ENCODE measurements around the gene LPAR1.

LPAR1 gene

GRCh38 chr9:110912419-110913291 is 125.6 kb downstream of the LPAR1 start:
- no peak for DNase-seq

DNA sequence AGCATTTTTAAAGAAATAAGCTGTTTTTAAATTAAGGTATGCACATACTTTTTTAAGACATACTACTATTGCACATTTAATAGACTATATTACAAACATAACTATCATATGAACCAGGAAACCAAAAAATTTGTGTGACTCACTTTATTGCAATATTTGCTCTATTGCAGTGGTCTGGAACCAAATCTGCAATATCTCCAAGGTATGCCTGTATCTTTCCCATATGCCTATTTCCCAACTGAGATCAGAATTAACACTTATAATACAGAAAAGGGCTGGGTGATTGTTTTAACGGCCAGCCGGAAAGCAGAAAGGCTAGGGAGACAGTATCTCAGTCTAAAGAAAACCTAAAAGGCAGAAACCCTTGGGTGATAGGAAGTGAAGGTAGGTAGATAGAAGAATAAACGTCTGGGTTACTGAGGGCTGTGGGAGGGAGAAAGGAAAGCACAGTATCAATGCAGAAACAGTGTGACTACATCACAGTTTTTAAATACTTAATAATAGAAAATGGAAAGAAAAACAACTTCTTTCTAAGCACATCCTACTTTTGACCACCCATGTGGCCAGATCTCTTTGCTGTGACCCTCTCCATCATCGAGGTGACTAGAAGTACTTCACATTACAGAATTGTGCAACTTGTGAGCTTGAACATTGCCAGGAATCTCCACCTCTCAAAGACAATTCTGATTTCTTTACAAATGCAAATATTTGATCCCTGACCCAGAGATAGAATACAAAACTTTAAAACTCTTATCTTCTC is 126.4 kb downstream of the LPAR1 start:
- no peak for DNase-seq

- no peak for DNase-seq
Observed at GRCh38 chr9:110908894-110909293, 129.4 kb downstream of the LPAR1 start.

GRCh38 chr9:110900917-110901316 is 137.4 kb downstream of the LPAR1 start:
- DNase-seq: no peak

GRCh38 chr9:110900456-110900855 is 137.8 kb downstream of the LPAR1 start:
- no peak for DNase-seq

DNA sequence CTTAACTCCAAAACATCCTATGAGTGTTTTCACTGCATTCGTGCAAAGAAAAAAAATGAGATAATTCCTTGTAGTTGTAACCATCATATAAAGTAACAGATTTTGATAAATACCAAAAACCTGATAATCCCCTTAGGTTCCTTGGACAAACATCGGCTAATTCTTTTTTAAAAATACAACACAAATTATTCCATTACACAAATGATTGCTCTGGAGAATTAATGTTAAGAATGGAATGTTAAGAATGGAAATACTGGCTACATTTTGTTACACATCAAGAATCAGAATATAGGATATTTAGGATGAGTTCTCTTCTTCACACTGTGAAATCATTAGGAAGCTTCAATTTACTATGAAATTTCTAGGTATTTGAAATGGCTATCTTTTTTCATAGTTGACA is 139.4 kb downstream of the LPAR1 start:
- DNase-seq: no peak

- no peak for DNase-seq
Observed at GRCh38 chr9:110898358-110898757, 139.9 kb downstream of the LPAR1 start.

- no peak for DNase-seq
Observed at GRCh38 chr9:110897943-110898342, 140.3 kb downstream of the LPAR1 start.

- no peak for DNase-seq
Observed at GRCh38 chr9:110895147-110895905, 142.9 kb downstream of the LPAR1 start.

GRCh38 chr9:110894731-110895130 is 143.5 kb downstream of the LPAR1 start:
- no peak for DNase-seq

DNA sequence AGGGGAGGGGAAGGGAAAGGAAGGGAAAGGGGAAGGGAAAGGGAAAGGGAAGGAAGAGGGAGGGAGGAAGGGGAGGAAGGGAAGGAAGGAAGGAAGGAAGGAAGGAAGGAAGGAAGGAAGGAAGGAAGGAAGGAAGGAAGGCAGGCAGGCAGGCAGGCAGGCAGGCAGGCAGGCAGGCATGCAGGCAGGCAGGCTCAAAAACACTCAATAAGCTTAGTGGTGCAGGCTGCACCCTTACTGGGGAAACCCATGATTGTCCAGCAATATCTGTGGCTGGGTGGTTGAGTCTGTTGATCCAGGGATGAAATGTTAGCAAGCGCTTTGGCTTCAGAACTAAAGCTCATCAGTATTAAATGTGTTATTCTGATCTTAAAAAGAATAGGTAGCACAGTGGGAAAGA is 145.6 kb downstream of the LPAR1 start:
- DNase-seq: no peak

- DNase-seq: no peak
Observed at GRCh38 chr9:110891760-110892159, 146.5 kb downstream of the LPAR1 start.

GRCh38 chr9:110890416-110890815 is 147.9 kb downstream of the LPAR1 start:
- DNase-seq: no peak

DNA sequence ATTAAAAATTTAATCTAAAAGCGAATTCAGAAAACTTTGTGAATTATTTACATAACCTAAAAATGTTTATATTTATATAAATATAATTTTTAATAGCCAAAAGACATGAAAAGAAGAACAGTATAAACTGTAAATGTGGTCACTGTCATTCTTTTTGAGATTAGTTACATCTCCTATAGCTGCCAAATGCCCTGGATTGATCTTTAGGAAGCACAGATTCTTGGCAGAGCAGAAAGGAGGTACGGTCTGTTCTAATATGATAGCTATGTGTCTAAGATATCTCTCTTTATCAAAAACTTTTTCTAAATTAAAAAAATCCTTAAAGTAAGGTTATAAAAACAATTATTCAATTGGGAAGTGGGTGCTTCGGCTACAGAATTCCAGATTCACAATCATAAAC is 151.0 kb downstream of the LPAR1 start:
- no peak for DNase-seq

DNA sequence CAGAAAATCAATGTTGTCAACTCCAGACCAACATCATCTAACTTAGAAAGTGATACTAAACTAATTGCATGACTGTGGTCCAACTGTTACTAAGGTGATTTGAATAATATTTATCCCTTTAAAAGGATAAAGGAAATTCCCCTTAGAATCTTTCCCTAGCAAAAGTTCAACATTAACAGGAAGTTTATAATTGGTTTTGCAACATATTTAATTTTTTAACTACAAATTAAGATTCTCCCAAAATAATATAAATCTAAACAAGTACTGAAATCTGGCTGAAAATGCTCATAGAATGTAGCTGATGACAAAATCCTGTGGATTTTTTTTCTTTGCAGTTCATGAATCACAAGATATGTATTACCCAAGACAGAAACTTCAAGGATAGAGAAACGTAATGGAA is 151.4 kb downstream of the LPAR1 start:
- DNase-seq: no peak

GRCh38 chr9:110880189-110880588 is 158.1 kb downstream of the LPAR1 start:
- no peak for DNase-seq

DNA sequence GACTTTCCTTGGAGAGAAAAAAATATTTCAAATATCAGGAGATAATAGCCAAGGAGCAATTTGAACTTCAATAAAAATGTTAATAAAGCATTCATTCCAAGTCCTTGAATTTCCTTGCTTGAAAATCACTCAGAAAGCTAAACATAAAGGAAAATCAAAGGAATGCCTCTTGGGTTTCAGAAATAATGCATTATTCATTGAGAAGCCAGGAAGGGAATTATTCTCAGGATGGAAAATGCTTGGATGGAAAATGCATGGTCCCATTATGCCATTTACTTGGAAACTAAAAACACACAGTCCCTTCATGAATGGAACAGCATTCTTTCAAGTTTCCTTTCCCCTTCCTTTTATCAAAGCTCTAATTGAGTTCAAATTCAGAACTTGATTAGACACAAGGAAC is 160.9 kb downstream of the LPAR1 start:
- DNase-seq: no peak

DNA sequence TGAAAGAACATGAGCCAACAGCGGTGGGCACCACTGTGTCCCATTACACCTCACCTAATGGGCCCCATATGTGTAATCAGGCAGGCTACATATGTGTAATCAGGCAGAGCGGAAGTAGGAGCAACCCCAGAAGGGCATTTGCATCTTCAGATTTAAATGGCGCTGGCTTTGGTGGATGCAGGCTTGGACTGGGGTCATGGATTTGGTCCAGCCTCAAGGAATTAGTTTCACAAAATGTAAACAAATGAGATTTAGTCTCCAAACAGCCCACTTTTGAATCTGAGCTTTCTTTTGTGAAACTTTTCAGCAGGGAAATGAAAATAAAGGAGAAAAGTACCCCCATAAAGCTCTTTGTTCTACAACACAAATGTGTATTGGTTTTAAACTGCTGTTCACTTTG is 161.3 kb downstream of the LPAR1 start:
- no peak for DNase-seq

DNA sequence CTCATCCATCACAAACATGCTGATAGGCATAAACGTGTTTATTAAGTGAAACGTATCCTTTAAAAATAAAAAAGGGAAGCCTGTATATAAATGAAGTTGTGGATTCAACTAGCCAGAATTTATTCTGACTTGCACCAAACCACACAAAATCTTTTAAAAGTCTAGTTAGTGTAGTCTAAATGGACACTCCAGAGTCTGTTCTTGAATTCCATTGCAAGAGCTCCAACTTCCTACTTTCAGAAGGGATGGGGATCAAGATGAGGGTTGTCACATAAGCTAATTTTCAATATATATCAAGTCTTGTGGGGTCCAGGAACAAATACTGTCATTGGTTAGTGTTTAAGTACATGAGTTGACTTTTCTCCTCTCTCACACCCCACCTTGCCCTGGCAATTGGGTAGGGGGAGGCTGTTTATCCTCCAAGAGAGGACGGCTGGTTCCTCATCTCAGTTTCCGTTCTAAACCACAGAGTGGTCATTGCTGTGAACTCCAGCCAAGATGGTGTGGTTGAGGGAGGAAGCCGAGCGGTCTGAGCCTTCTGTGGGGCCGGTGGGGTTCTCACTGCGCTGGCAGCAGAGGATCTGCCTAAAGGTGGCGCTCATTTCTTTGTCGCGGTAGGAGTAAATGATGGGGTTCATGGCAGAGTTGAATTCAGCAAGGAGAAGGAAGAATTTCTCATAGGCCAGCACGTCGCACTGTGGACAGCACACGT is 163.2 kb downstream of the LPAR1 start:
- no peak for DNase-seq

- DNase-seq: no peak
Observed at GRCh38 chr9:110872920-110873319, 165.3 kb downstream of the LPAR1 start.

- no peak for DNase-seq
Observed at GRCh38 chr9:110871736-110872135, 166.5 kb downstream of the LPAR1 start.

DNA sequence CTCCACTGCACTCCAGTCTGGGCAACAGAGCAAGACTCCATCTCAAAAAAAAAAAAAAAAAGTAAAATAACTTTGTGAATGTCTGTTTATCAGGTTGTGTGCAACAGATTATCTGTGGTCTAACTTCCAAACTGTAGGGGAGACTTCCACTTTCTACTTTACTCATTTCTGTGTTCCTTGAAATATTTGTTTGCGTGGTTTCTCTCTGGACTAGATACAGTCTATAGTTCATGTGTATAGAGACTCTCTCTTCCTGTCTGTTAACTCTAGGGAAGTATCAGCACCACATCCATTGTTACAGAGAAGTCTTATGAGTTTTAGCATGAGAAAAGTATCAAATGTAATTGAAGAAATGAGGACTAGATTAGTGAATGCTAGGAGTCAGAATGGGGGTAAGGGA is 168.3 kb downstream of the LPAR1 start:
- no peak for DNase-seq

DNA sequence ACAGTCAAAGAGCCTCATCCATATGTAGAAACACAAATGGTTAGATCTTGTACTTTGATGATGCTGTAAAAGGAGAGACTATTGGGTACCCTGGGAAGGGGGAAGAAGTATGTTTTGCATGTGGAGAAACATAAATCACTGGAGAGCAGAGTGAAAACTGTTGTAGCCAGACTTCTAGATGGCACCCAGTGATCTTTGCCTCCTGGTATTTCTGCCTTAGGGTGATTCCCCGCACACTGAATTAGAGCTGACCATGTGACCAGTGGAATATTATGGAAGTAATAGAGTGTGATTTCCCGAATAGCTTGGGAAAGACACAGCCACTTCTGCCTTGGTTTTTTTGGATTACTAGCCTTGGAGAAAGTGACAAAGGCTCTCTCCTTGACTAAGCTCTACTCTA is 174.3 kb downstream of the LPAR1 start:
- DNase-seq: no peak
